Measurements from ENCODE around the gene RUFY1.

- no peak for TF ChIP-seq EZH2 (IDR thresholded peaks at IDR 0.05)
- no peak for TF ChIP-seq POLR2AphosphoS5 (IDR thresholded peaks at IDR 0.05; ENCODE audit: borderline replicate concordance, low read depth, low read length)
- TF ChIP-seq FOXP2 (optimal IDR thresholded peaks at IDR 0.05; ENCODE audit: control extremely low read depth, extremely low read length, insufficient read depth), result no peak
Measured at GRCh38 chr5:179599566-179599965, 49.2 kb downstream of the RUFY1 start.

Measured in SK-N-MC (cell line).